Cortex of kidney (tissue), 1 donor: ENCODE measurements around the gene LOXL1.
"Not testable (repeated sequence)": the region's sequence is repeated elsewhere in the genome, so short reads cannot be mapped to it uniquely, and the experiment has no call there.

Experiments
- DNase-seq: peaks from one replicate; lab custom pipeline; 2025; lab: John Stamatoyannopoulos, UW

The LOXL1 gene

DNA sequence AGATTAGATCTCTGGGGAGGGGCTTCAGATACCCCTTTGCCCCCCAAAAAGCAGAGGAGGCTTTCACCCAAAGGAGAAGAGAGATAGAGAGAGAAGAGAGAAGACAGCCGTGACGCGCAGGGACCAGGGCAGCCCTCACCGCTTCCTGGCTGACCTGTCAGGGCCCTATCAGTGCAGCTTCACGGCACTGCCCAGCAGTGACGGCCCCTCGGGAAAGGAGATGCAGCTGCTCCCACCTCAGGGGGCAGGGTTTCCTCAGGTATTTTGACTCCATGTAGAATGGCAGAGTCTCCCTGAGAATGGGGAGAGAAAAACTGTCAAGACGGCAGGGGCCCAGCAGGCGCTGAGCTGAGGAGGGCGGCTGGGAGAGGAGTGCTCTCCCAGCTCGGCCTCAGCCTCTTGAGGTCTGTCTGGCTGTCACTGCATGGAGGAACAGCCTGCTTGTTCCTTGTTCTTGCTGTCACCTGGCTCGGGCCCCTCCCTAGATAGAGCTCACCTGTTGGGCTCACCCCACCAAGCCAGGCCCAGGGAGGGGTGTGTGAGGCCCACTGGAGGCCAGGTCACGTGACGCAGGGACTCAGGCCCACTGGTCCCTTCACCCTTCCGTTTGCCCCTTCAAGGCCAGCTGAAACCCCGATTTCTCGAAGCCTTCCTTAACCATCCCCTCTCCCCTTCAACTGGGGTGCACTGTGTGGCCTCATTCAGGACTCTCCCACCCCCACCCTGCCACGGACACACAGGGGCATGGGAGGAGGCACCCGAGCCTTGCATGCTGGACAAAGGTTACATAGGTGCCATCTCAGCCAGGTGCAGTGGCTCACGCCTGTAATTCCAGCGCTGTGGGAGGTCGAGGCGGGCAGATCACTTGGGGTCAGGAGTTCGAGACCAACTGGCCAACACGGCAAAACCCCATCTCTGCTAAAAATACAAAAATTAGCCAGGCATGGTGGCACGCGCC lies 28.2 kb downstream of the LOXL1 start:
- no peak for DNase-seq

DNA sequence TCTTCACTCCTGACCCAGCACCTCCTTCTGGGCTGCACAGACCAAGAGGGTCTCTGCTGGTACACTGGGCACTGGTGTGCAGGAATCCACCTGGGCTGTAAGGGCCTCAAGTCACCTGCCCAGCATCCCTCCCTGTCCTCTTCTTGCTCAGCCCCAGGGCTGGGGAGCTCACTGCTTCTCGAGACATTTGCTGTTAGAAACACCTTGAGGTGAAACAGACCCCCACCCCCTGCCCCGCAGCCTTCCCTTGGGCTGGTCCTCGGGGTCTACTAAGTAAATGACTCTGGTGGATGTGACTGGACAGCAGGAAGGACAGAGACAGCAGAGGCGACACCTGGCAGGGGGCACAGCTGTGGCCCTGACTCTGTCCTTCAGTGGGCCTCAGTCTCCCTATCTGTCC lies 29.1 kb downstream of the LOXL1 start:
- no peak for DNase-seq

DNA sequence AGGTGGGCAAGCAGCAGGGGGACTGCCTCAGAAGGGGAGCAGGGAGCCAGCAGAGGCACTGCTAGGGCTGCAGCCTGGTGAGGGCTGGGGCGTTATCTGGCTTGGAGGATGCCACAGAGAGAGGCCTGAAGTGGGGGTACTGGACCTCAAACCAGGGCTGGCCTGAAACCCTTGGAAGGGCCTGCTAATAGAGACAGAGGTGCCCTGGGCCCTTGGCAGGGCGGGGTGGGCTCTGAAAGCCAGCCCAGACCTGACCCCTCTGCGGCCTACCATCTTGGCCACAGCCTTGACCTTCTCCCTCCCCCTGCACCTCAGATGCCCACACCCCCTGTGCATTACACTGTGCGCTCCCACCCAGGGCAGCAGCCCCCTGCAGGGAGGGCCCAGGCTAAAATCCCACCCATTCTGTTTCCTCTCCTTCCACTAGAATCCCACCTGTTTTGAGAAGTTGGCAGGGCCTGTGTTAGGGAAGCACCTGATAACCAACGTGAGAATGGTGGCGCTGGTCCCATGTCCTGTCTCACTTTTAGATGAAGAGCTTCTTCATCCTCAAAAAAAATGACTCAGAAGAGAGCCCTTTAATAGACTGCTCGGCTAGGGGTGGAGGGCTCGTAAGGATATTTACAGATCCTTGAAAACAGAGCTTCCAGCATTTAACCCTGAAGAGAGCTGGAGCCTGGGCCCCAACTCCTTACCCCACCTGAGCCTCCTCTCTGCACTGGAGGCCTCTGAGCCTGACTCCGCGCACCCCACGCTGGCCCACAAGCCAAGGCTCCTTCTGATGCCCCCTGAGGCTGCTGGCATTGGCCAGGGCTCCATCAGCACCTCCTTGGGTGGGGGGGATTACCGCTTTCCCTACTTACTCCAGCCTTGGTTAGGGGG lies 29.8 kb downstream of the LOXL1 start:
- DNase-seq = no peak

DNA sequence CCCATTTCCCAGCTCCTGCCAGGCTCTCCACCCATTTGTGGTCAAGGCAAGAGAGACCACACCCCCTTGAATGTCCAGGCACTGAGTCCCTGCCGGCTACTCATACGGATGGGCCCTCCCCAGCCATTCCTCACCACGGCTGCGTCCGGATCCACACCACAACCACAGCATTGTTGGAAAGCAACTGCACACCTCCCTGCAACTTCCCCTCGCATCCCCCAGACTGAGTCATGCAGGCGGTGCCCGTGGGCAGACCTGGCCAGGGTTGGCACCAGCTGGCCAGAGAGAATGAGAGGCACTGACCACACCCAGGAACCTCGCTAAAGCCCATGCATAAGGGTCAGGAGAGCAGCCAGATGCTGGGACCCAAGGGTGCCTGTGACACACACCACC lies 30.5 kb downstream of the LOXL1 start:
- no peak for DNase-seq

DNA sequence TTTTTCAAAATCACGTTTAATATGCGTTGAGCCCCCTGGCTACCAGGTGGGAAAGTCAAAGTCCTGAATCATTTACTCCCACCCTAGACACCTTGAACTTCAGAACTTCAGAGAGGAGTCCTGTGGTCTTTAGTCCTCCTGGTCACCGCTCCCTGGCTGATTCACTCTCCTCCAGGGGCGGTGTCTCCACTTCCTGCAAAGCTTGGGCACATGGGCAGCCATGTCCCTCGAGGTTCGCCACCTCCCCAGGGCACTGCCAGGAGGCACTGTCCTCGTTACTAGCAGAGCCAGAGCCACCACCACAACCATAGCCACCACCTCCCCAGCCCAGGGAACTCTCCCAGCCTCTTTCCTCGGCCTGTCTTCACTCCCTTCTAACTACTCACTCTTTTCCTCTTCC lies 31.0 kb downstream of the LOXL1 start:
- no peak for DNase-seq

DNA sequence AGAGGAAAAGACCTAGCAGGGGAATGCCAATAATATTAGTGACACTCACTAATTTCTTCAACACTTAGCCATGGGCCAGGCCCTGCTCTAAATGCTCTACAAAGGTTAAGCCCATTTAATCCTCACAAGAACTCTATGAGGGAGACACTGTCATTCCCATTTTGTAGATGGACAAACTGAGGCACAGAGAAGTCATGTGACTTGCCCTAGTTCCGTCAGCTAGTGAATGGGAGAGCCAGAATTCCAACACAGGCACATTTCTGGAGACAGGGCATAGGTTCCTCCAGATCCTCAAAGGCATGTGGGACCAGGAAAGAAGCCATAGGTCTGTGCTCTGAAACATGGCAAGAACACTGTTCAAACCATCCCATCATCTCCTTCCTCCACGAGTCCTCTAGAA lies 31.5 kb downstream of the LOXL1 start:
- DNase-seq = no peak

DNA sequence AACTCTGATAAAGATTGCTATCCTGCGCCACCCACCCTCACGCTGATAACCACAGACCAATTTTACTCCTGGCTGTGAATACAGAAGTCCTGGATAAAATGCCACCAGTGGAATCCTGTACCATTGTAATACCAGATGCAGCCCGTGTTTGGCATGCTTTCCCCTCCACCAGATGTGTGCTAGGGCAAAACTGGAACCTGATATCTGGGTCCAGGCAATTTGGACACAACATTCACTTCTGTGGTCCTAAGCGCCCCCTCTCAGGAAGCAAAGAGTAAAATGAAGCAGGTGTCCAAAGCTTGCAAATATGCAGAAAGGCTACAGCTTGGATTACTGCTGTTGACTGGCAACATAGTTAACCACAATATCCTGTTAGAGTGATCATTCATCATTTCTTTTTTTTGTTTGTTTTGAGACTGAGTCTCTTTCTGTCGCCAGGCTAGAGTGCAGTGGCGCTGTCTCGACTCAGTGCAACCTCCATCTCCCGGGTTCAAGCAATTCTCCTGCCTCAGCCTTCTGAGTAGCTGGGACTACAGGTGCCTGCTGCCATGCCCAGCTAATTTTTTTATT lies 32.8 kb downstream of the LOXL1 start:
- no peak for DNase-seq

DNA sequence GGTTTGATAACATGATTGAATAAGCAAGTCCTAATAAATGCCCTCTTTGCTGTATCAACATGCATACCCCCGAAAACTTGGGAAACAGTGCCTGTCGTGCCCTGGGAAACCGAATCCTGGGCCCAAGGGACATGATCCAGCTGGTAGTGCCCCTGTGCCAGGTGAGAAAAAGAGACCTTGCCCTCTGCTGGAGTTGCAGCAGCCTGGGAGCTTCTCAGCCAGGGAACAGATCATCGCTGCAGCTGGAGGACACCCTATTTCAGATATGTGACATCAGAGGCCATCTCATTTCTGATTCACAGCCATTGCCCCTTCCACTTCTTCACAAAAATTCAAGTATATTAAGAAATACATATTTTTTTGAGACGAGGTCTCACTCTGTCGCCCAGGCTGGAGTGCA lies 33.5 kb downstream of the LOXL1 start:
- DNase-seq = no peak

DNA sequence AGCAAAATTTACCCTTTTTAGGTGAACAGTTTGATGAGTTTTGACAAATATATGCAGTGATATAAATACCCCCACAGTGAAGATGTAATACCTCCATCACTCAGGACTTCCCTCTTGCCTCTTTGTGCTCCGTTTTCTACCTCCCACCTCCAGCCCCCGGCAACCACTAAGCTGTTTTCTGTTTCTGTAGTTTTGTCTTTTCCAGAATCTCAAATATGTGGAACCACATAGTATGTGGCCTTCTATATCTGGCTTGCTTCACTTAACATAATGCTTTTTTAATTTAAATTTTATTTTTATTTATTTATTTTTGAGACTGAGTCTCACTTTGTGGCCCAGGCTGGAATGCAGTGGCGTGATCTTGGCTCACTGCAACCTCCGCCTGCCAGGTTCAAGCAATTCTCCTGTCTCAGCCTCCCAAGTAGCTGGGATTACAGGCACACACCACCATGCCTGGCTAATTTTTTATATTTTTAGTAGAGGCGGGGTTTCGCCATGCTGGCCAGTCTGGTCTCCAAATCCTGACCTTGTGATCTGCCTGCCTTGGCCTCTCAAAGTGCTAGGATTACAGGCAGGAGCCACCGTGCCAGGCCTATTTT lies 34.3 kb downstream of the LOXL1 start:
- not testable (repeated sequence) for DNase-seq

DNA sequence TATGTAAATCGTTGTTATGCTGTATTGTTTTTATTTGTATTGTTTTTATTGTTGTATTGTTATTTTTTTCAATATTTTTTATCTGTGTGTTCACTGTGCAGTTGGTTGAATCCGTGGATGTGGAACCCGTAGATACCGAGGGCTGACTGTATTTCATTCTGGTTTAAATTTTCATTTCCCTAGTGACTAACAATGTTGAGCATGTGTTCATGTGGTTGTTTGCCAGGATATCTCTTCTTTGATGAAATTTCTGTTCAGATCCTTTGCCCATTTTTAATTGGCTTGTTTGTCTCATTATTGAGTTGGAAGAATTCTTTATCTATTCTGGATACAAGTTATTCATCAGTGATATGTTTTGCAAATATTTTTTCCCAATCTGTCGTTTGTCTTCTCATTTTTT lies 36.2 kb downstream of the LOXL1 start:
- no peak for DNase-seq

DNA sequence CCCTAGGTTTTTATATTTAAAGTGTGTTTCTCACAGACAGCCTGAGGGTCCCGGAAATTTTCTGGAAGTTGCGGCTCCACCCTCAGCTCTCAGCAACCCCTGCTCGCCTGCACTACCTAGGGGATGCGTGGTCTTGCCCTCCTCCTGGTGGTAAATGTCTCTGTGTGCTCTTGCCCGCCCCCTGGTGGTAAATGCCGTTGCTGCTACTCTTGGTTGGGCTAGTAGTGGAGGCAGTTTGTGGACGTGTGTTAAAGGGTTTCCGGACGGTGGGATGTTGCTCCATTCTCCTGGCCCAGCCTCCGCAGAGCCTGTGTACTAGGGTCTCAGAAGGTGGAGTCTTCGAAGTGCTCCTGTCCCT lies 38.5 kb downstream of the LOXL1 start:
- DNase-seq = no peak

DNA sequence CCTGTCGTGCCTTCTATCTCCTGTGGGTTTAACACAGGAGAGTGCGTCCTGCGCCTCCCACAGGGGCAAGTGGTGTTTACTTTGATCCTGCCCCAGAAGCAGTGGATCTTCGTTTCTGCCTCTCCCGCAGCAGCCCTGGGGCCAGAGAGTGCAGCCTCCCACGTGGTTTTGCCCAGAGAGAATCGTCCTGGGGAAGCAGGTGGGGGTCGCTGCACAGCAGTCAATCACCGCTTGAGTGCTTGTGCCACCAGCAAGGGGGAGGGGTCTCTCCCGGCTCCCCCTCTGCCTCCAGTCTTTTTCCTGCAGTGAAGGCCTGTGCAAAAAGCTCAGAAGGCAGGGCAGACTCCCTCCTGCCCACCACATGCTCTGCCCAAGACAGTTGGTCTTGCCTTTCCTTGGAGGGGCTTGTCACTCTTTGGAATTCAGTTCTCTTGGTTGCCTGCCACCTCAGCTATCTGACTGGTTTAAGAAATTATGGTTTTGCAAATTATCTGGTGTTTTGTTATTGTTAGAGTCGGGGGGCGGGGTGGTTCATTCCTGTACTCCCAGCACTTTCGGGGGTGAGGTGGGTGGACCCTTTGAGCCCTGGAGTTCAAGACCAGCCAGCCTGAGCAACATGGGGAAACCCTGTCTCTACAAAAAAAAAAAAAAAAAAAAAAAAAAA lies 39.0 kb downstream of the LOXL1 start:
- no peak for DNase-seq

DNA sequence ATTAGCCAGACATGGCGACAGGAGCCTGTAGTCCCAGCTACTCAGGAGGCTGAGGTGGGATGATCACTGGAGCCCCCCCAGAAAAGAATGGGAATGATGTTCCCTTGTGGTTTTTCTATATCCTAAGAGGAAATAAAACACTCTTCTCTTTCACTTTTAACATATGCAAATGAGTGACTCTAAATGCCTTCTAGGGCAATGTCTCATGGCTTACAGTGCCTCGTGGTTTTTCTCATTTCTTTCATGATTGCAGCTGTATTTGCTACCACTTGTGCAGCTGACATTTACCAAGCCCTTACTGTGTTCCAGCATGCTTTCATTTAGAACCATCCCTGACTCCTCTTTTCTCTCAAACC lies 39.5 kb downstream of the LOXL1 start:
- no peak for DNase-seq

DNA sequence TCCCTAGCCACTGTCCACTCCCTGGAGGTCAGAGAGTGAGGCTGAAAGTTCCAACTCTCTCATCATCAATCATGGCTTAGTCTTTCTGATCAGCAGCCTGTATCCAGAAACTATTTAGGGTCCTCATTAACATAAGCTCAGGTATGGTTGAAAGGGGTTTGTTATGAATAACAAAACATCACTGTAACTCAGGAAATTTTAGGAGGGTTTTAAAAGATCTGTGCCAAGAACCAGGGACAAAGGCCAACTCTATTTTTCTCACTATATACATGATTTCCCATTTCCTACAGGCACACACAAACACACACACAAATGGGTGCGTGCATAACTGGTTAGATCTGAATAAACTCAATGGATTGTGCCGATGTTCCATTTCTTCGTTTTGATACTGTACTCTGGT lies 42.2 kb downstream of the LOXL1 start:
- DNase-seq = no peak

DNA sequence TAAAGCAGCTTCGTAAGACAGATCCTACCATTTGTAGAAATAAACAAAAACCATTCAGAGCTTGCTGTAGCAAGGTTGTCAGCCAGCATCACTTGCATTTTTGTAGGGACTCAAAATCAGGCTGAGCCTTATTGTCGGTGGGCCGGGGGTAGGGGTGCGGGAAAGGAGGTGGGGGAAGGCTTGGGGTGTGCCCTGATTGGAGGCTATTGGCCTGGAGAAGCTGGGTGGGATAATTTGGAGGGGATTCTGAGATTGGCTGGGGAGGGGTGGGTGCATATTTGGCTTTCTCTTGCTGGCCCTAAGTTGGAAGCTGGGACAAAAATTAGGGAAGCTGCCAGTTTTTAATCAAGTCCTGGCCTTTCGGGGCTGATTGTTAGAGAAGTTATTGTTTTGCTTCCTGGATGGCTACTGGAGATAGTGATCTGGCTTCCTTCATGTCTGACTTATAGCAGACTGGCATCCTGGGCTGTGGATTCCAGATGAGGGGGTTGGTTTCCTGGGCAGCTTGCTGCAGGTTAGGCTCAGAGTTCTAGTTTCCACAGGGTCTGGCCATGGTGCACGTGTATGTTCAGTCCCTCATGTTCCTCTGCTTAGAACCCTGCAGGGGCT lies 43.0 kb downstream of the LOXL1 start:
- no peak for DNase-seq

DNA sequence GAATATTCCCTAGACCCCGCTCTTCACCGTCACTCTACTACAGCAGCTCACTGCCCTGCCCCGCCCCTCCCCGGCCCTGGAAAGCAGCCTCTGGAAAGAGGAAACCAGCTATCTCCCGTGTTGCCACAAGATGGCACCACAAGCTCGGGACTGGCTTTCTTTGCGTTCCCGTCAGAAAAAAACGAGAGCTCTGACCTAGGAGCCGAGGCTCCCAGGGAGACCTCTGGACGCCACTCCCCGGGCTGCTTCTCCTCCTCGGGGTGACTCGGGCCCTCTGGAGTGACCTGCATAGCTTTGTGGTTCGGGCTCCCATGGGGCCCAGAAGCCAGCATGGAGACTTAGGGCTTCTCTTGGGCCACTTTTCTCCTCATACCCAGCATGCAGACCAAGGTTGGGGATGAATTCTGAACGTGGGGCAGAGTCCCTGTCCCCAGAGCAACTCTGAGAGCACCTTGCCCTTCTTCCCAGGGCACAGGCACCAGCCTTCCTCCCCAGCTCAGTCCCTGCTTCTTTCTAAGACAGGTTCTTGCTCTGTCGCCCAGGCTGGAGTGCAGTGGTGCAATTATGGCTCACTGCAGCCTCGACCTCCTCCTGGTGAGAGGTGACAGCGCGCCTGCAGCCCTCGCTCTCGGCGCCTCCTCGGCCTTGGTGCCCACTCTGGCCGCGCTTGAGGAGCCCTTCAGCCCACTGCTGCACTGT lies 46.9 kb downstream of the LOXL1 start:
- no peak for DNase-seq

DNA sequence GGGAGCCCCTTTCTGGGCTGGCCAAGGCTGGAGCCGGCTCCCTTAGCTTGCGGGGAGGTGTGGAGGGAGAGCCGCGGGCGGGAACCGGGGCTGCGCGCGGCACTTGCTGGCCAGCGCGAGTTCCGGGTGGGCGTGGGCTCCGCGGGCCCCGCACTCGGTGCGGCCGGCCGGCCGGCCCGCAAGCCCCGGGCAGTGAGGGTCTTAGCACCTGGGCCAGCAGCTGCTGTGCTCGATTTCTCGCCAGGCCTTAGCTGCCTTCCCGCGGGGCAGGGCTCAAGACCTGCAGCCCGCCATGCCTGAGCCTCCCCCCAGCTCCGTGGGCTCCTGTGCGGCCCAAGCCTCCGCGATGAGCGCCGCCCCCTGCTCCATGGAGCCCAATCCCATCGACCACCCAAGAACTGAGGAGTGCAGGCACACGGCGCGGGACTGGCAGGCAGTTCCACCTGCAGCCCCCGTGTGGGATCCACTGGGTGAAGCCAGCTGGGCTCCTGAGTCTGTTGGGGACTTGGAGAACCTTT lies 47.5 kb downstream of the LOXL1 start:
- DNase-seq = not testable (repeated sequence)

DNA sequence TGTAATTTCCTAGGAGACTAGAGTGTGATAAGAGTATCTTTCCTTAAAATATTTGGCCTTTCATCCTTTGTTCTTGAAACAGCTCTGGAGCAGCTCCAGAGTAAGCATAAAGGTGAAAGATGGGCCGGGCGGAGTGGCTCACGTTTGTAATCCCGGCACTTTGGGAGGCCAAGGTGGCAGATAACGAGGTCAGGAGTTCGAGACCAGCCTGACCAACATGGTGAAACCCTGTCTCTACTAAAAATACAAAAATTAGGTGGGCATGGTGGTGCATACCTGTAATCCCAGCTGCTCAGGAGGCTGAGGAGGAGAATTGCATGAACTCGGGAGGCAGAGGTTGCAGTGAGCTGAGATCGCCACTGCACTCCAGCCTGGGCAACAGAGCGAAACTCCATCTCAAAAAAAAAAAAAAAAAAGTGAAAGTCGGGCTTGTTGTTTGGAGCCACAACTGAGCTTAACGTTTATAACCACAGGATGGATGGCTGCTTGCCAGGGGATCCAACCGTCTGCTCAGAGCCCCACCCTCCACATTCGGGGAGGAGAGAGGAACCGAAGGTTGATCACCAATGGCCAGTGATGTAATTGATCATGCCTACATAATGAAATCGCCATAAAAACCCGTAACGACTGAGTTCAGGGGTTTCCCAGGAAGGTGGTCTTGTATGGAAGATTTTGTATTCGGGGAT lies 49.3 kb downstream of the LOXL1 start:
- not testable (repeated sequence) for DNase-seq

DNA sequence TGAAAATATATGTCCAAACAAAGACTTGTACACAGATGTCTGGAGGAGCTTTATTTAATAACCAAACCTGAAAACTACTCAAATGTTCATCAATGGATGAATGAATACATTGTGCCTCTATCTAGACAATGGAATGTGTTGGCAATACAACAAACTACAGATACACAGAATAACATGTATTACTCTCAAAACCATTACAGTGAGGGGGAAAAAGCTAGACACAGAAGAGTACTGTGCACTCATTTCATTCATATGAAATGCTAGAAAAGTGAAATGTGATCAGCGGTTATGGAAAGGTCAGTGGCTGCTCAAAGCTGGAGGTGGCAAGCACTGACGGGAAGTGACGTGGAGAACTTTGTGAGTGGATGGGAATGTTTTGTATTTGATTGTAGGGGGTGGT lies 52.6 kb downstream of the LOXL1 start:
- no peak for DNase-seq

DNA sequence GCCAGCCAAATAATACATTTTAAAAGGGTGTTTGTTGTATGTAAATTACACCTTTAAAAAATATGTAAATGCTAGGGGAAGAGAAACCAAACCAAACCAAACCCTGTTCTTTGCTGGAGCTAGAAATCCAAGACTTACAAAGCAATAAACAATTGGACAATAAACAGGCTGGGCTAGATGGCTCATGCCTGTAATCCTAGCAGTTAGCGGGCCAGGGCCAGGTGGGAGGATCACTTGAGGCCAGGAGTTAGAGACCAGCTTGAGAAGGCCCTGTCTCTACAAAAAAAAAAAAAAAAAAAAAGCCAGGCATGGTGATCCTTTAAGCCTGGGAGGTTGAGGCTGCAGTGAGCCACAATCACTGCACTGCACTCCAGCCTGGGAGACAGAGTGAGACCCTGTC lies 53.4 kb downstream of the LOXL1 start:
- DNase-seq = no peak
